Bronchial smooth muscle cell (primary cell): ENCODE results near the gene TAT. TPM values are rescaled to one million over a fixed set of nuclear protein-coding genes. Genes with fewer than 3 reads are reported as not detected.

Experiments
- total RNA-seq: library from RNA; depleted of rRNA; stranded (reverse); fragments of >200 nt; gene quantifications from 2 replicates; pipeline ENCODE4 v1.2.1, GENCODE V29; 2014

Gene TAT
- not detected in 2 replicates for total RNA-seq

DNA sequence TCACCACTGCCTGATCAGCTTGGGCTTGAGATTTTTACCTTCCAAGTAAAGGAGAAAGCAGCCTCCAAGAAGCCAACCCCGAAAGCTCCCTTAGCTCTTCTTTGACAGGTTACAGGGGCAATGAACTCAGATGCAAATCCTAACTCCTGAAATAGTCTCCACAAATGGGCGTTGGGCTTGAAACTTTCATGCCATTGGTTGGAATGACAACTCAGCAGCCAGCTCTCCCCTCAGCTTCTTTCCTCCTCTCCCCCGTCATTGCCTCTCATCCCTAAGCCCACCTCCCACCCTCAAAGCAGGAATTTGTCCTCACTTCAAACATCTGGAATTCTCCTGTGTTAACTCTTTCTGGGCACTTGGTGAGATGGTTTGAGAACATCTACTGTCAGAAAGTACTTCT, at the start of gene TAT:
TAT (minus strand) TSS at position 122 of the 400 bp plus-strand sequence. CDS start 677 bp downstream, outside the sequence.

DNA sequence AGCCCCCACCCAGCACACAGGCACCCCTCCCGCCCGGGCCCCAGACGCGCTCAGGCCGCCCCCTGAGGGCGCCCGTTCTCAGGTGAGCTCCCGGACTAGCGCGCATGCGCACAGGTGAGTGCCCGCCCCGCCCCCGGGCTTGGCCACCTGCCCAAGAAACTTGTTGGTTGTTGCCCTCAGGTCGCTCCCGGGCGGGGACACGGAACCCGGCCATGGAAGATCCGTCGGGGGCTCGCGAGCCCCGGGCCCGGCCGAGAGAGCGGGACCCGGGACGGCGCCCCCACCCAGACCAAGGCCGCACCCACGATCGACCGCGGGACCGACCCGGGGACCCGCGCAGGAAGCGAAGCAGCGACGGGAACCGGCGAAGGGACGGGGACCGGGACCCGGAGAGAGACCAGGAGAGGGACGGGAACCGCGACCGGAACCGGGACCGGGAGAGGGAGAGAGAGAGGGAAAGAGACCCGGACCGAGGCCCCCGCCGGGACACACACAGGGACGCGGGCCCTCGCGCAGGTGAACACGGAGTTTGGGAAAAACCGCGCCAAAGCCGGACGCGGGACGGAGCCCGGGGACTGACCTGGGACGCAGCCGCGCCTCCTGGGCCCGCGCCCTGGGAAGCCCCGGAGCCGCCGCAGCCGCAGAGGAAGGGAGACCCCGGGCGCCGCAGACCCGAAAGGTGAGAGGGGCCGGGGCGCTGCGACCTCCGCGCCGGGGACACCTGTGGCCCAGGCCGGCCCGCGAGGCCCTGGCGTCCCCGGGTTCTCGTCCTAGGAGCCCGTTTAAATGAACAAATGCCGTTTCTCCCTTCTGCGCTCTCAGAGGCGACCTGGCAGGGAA, 49.3 kb upstream of the TAT start, which contains the start of gene MARVELD3:
MARVELD3 (plus strand) TSS at position 167 of the 840 bp plus-strand sequence; CDS start at position 213, 46 bp downstream.

DNA sequence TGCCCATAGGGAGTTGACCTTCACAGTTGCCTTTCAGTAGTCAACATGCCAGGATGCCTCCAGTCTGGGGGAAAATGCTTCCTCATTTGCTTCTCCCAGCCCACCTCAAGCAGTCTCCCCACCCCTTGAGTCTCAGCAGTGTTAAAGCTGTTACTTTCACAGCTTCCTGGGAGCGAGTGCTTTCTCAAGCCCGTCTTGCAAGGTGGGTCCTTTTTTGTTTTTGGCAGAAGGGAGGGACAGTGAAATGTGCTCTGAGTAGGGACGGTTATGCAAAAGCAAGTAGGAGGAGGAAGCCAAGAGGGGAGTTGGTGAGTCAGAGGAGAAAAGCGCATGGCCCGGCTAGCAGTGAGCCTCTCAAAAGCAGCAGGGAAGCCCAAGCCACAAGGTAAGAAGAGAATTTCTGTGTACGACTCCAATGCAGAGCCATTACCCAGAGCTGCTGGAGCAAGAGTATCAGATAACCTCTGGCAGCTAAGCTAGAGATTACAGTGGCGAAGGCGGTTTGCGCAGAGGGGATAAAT, 50.7 kb downstream of the TAT start, which contains the start of gene CHST4:
CHST4 (plus strand) TSS at position 316 of the 521 bp plus-strand sequence. CDS start 10,252 bp downstream, outside the sequence.

Other genes with a start within 250 kb of the TAT start
- gene CALB2, start 218.4 kb downstream of the TAT start, total RNA-seq = under 0.01 TPM in 1 of 2 replicates, not detected in the other
- gene TLE7, start 135.0 kb downstream of the TAT start, total RNA-seq = not detected in 2 replicates
- gene ZNF23, start 114.8 kb downstream of the TAT start, total RNA-seq = 8.9 and 10.9 TPM in 2 replicates
- 1.4 and 1.8 TPM in 2 replicates for gene ZNF19, start 87.8 kb downstream of the TAT start, total RNA-seq
- not detected in 2 replicates for gene CHST4, start 50.7 kb downstream of the TAT start, total RNA-seq
- not detected in 2 replicates for gene MARVELD3, start 49.1 kb upstream of the TAT start, total RNA-seq
- gene PHLPP2, start 147.6 kb upstream of the TAT start, total RNA-seq = 4.1 and 5.5 TPM in 2 replicates
- 34.1 and 42.6 TPM in 2 replicates for gene AP1G1, start 231.7 kb upstream of the TAT start, total RNA-seq